HFFc6 (cell line): ENCODE data around the gene SNCB. TPM values are rescaled to one million over a fixed set of nuclear protein-coding genes. Genes with fewer than 3 reads are reported as not detected.
A peak's percentile ranks its signal among the peaks of the same experiment; 100 is the strongest.

Source experiments
- DNase-seq: peaks from one replicate; pipeline ENCODE4 v3.0.0-alpha.2; 2018
- H3K27ac Mint-ChIP-seq: 2 replicates; pipeline ENCODE4 v1.8.0; 2020; ENCODE audit warnings: mild to moderate bottlenecking, mixed read lengths
- H3K27me3 Mint-ChIP-seq: 2 replicates; pipeline ENCODE4 v1.8.0; 2021; ENCODE audit warnings: mild to moderate bottlenecking, moderate library complexity, mixed read lengths; ENCODE audit not compliant: insufficient read depth
- H3K36me3 Mint-ChIP-seq: 2 replicates; pipeline ENCODE4 v1.8.0; 2021; ENCODE audit warnings: low read depth, mixed read lengths
- H3K4me1 Mint-ChIP-seq: 2 replicates; pipeline ENCODE4 v1.8.0; 2020; ENCODE audit warnings: low read depth, mixed read lengths
- H3K4me3 Mint-ChIP-seq: 2 replicates; pipeline ENCODE4 v1.8.0; 2020; ENCODE audit warnings: mild to moderate bottlenecking, moderate library complexity, mixed read lengths
- H3K9me3 Mint-ChIP-seq: 2 replicates; pipeline ENCODE4 v1.8.0; 2020; ENCODE audit warnings: mild to moderate bottlenecking, mixed read lengths
- long read RNA-seq: library from polyadenylated mRNA; unstranded; transcript quantifications from one replicate; pipeline ENCODE4 v2.0.0, GENCODE V29; 2019
- total RNA-seq, 6 experiments: library from RNA; stranded (reverse); fragmentation: NEBNext Ultra II Directional; extraction: Animal tissue kit (Norgen Biotek cat#: 25700); gene quantifications; 2 replicates in 1 of 6; 3 replicates in 5 of 6; pipeline ENCODE4 v1.2.3, GENCODE V29; 2021
- TF ChIP-seq, protein P1 (sequence below): fragments of 200-600 bp; sonication (generic); IDR thresholded peaks from 2 replicates; pipeline ENCODE4 v1.5.0; 2021; ENCODE audit warnings: antibody characterized with exemption, mild to moderate bottlenecking

Gene SNCB
- not detected for total RNA-seq
- long read RNA-seq = 0 reads

DNA sequence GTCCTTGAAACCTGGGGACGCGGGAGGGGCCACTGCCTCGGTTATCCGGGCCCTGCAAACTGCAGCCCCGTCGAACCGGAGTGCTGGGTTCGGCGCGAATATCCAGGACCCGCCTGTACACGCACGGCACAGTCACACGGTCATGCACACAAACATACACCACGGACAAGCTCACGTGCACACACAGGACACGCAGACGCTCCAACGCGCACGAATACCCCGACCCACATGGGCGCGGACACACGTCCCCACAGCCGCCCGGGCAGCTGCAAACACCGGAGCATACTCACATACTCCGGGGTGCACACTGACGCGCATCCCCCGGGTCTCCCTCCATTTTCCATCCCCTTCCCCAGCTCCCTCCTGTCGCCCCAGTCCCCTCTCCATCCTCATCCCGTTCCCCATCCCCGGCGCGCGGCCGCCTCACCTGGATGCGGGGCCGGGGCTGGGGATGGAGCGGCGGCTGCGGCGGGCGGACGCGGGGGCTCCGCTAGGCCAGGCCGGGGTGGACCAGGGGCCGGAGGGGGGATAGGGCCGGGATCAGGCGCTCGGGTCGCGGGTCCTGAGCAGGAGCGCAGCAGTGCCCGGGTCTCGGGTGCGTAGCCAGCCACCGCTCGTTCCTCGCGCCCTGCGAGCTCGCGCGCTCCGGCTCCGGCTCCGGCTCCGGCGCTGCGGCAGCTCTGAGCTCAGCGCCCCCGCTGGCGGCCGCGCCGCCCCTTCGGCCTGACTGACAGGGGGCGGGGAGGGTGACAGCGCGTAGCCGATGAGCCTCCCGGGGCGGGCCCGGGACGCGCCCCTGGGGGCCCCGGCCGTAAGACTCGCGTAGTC, at the start of gene SNCB, which contains the start of gene EIF4E1B:
Gene SNCB (minus strand): TSS at position 682 of the 828 bp plus-strand sequence. CDS start 880 bp downstream, outside the sequence.
Gene EIF4E1B (plus strand): TSS at position 823 of the 828 bp plus-strand sequence. CDS start 12,113 bp downstream, outside the sequence.
- H3K27ac Mint-ChIP-seq = no peak within 1 kb of the TSS
- peak within 1 kb of the TSS; percentile 9; the same call in 1 of the 2 replicates for H3K4me3 Mint-ChIP-seq
- no peak for DNase-seq
- H3K36me3 Mint-ChIP-seq = peaks cover 3% of the 10 kb centered on the region; the same call in 1 of the 2 replicates
- H3K4me1 Mint-ChIP-seq = peaks cover 12% of the 10 kb centered on the region
- no peaks in the 10 kb centered on the region; the same call in 1 of the 2 replicates for H3K9me3 Mint-ChIP-seq
- TF ChIP-seq, protein P1, sequence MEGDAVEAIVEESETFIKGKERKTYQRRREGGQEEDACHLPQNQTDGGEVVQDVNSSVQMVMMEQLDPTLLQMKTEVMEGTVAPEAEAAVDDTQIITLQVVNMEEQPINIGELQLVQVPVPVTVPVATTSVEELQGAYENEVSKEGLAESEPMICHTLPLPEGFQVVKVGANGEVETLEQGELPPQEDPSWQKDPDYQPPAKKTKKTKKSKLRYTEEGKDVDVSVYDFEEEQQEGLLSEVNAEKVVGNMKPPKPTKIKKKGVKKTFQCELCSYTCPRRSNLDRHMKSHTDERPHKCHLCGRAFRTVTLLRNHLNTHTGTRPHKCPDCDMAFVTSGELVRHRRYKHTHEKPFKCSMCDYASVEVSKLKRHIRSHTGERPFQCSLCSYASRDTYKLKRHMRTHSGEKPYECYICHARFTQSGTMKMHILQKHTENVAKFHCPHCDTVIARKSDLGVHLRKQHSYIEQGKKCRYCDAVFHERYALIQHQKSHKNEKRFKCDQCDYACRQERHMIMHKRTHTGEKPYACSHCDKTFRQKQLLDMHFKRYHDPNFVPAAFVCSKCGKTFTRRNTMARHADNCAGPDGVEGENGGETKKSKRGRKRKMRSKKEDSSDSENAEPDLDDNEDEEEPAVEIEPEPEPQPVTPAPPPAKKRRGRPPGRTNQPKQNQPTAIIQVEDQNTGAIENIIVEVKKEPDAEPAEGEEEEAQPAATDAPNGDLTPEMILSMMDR = no peak
- H3K27me3 Mint-ChIP-seq = peaks cover 63% of the 10 kb centered on the region

DNA sequence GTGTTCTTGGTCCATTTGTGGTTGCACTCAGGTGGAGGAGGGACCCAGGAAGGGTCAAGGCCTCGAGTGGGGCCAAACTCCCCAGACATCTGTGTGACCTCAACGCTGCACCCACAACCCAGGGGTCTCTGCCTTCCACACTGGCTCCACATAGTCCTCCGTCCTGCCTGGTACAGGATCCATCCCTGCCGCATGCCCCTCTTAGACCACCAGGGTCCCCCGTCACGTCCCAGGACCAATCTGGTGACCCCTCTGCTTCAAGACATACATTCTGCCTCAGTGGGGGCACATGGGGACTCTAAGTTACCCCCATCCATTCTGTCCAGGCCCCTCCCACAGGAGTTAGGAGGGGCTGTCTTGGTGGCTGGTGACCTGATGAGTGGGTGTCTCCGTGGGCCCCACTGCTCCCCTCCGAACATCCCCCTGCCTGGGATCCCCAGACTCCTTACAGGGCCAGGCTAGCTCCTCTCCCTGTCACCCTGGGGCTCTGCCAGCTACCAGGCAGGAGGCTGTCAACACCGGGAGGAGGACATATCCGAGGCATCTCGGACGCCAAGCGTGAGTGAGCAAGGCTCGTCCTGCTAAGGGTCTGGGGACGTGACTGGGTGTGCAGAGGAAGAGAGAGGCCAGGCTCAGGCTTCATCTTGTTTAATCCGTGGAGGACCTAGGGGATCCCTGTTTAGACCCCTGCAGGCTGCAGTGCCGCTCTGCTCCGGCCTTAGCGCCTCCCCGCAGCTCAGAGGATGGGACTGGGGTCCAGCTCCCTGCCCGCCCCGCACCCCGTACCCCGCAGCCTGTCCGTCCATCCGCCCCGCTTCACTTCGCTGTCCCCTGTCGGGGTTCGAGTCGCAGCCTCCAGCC, 49.3 kb upstream of the SNCB start:
- Mint-ChIP-seq H3K36me3 (no peaks in the 10 kb centered on the region), H3K27me3 (peaks cover 25% of the 10 kb centered on the region), H3K4me3 (no peak overlapping the region), H3K27ac (no peak overlapping the region), H3K4me1 (peaks cover 17% of the 10 kb centered on the region), H3K9me3 (no peaks in the 10 kb centered on the region)
- no peak for DNase-seq
- TF ChIP-seq, protein P1 = no peak

DNA sequence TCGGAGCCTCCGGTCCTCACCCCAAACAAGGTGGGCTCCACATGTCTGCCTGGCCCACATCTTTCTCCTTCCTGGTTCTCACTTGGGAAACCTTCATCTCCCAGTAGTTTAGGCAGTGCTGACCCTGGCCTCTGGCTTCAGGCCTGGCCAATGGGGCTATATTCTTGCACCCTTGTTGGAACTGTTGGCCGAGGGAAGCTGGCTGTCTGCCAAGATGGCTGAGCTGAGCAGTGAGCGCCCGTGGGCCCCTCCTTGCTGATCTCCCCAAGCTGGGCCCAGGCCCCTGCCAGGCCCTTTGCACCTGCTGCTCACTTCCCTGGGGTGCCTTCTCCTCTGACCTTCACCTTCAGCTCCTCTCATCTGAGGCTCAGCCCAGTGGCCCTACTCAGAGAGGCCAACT, 48.2 kb upstream of the SNCB start:
- Mint-ChIP-seq H3K4me1 (peaks cover 17% of the 10 kb centered on the region), H3K9me3 (no peaks in the 10 kb centered on the region), H3K27ac (no peak overlapping the region), H3K27me3 (peaks cover 19% of the 10 kb centered on the region), H3K4me3 (no peak overlapping the region), H3K36me3 (no peaks in the 10 kb centered on the region)
- TF ChIP-seq, protein P1 = no peak
- no peak for DNase-seq

DNA sequence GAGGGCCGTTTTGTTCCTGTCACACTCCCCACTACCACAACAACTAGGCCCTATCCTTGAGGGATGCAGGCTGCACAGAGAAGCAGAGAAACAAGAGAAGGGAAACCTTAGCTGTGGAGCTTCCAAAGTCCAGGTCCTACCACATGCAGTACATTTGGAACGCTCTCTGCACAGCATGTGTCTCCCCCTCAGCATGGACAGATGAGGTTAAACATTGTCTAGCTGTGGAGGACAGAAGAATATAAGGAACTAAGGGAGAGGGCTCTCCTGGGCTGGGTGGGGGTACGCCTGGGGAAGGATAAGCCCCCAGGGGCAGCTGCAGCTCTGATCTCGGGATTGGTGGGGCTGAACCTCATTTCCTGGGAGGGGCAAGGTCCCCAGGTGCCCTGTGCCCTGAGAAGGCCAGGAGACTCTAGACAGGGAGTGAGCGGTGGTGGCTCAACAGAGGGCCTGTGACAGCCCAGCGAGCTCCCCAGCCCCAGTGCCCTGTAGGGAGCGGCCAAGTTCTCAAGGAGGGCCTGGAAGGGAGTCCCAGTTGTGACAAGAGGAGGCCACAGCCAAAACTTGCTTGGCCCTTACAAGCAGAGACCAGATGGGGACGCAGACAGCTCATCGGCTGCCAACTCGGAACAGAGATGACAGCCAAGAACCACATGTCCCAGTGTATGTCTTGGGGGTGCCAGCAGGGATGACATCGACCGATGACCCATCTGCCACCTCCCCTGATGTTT, 47.0 kb upstream of the SNCB start:
- H3K27ac Mint-ChIP-seq = no peak overlapping the region
- no peak for DNase-seq
- TF ChIP-seq, protein P1 = no peak
- peaks cover 20% of the 10 kb centered on the region for H3K27me3 Mint-ChIP-seq
- H3K4me3 Mint-ChIP-seq = no peak overlapping the region
- H3K9me3 Mint-ChIP-seq = no peaks in the 10 kb centered on the region
- peaks cover 17% of the 10 kb centered on the region for H3K4me1 Mint-ChIP-seq
- no peaks in the 10 kb centered on the region for H3K36me3 Mint-ChIP-seq

DNA sequence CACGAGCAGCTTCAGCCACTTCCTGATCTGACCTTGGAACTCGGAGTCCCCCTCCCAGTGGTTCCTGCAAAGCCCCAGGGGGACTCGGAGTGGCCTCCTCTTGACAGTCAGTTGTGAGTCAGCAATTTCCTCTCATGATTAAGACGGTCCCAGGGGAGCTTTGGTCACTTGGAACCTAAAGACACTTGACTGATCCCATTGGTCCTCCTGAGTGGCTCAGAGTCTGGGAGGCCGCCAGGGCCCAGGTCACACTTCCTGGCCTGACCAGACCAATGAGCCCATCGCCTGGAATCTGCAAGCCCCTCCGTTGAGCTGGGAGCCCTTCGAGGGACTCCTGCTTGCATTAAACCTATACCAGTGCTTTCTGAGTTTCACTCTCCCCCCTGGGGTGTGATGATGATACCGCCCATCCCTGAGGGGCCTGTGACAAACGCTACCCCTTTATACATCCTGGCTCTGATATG, 46.1 kb upstream of the SNCB start:
- peaks cover 16% of the 10 kb centered on the region for H3K27me3 Mint-ChIP-seq
- no peaks in the 10 kb centered on the region for H3K9me3 Mint-ChIP-seq
- no peak overlapping the region for H3K27ac Mint-ChIP-seq
- H3K4me1 Mint-ChIP-seq = peaks cover 17% of the 10 kb centered on the region
- peak; percentile 34 for DNase-seq
- H3K4me3 Mint-ChIP-seq = 0 out of 2 replicates have a peak overlapping the region, but pooled peaks have one; percentile 17
- no peaks in the 10 kb centered on the region for H3K36me3 Mint-ChIP-seq
- TF ChIP-seq, protein P1 = no peak
